GM18507 (cell line): ENCODE results near the gene SELENOI.
"Not testable (repeated sequence)": the region's sequence is repeated elsewhere in the genome, so short reads cannot be mapped to it uniquely, and the experiment has no call there.

ENCODE experiments used
- DNase-seq: peaks from one replicate; pipeline ENCODE4 v3.0.0; 2011; ENCODE audit warnings: low read depth; ENCODE audit not compliant: insufficient read length; ENCODE audit errors: extremely low spot score
- FAIRE-seq: peaks from 2 replicates; lab custom pipeline; 2011; peaks lifted over from hg19 to GRCh38; lab: Jason Lieb, UNC

The SELENOI gene

GRCh38 chr2:26345545-26346453, at the start of gene SELENOI:
Gene SELENOI, plus strand, starts transcription at chr2:26346143. Its CDS starts 90 bp downstream, at chr2:26346233.
- FAIRE-seq = peak; percentile 99
- peak; percentile 91 for DNase-seq

GRCh38 chr2:26297061-26297460, 48.9 kb upstream of the SELENOI start:
- DNase-seq (no peak), FAIRE-seq (no peak)

GRCh38 chr2:26298286-26298637, 47.7 kb upstream of the SELENOI start:
- DNase-seq (no peak), FAIRE-seq (no peak)

- FAIRE-seq (peak; percentile 62), DNase-seq (no peak)
These were observed 47.1 kb upstream of the SELENOI start for GRCh38 chr2:26298638-26299393.

- FAIRE-seq (peak; percentile 59), DNase-seq (no peak)
These were observed 46.4 kb upstream of the SELENOI start for GRCh38 chr2:26299471-26300101.

GRCh38 chr2:26300234-26300925, 45.6 kb upstream of the SELENOI start:
- peak; percentile 51 for FAIRE-seq

GRCh38 chr2:26302846-26303245, 43.1 kb upstream of the SELENOI start:
- no peak for FAIRE-seq
- DNase-seq = no peak

More at GRCh38 chr2:26300234-26300925, 45.6 kb upstream of the SELENOI start:
- DNase-seq = no peak

- FAIRE-seq = not testable (repeated sequence)
These were observed 40.8 kb upstream of the SELENOI start for GRCh38 chr2:26305094-26305493.

GRCh38 chr2:26305540-26305939, 40.4 kb upstream of the SELENOI start:
- DNase-seq (no peak), FAIRE-seq (no peak)

More at GRCh38 chr2:26305094-26305493, 40.8 kb upstream of the SELENOI start:
- DNase-seq = not testable (repeated sequence)

GRCh38 chr2:26309921-26310320, 36.0 kb upstream of the SELENOI start:
- DNase-seq (no peak), FAIRE-seq (no peak)

- DNase-seq = no peak
- FAIRE-seq = no peak
These were observed 33.5 kb upstream of the SELENOI start for GRCh38 chr2:26312471-26312870.

- FAIRE-seq (no peak), DNase-seq (no peak)
These were observed 32.5 kb upstream of the SELENOI start for GRCh38 chr2:26313446-26313845.

GRCh38 chr2:26314243-26314642, 31.7 kb upstream of the SELENOI start:
- no peak for FAIRE-seq
- no peak for DNase-seq

- FAIRE-seq (peak; percentile 42), DNase-seq (no peak)
These were observed 29.9 kb upstream of the SELENOI start for GRCh38 chr2:26316041-26316440.

GRCh38 chr2:26316845-26317244, 29.1 kb upstream of the SELENOI start:
- FAIRE-seq (no peak), DNase-seq (no peak)

GRCh38 chr2:26317377-26318105, 28.4 kb upstream of the SELENOI start:
- no peak for FAIRE-seq

GRCh38 chr2:26318950-26319349, 27.0 kb upstream of the SELENOI start:
- DNase-seq (no peak), FAIRE-seq (no peak)

More at GRCh38 chr2:26317377-26318105, 28.4 kb upstream of the SELENOI start:
- no peak for DNase-seq

GRCh38 chr2:26324479-26324878, 21.5 kb upstream of the SELENOI start:
- not testable (repeated sequence) for FAIRE-seq, DNase-seq

- FAIRE-seq (no peak), DNase-seq (no peak)
These were observed 21.0 kb upstream of the SELENOI start for GRCh38 chr2:26324903-26325302.
